HepG2 (cell line): ENCODE data around the gene NOC4L. TPM values are rescaled to one million over a fixed set of nuclear protein-coding genes. Genes with fewer than 3 reads are reported as not detected.

Experiments used
- ARHGAP35 ChIP-seq: sonication (generic); formaldehyde crosslinking; IDR thresholded peaks from 2 replicates; pipeline ENCODE4 v1.9.0; 2022; ENCODE audit warnings: mild to moderate bottlenecking, inconsistent platforms, moderate library complexity, missing genetic modification reagents, borderline replicate concordance
- ASH2L ChIP-seq: fragments of 300-600, 200-600 bp; sonication (generic); IDR thresholded peaks from 2 replicates; pipeline ENCODE4 v1.7.0; 2017; ENCODE audit warnings: low read depth, mild to moderate bottlenecking, moderate library complexity, mixed read lengths, low read length; ENCODE audit not compliant: insufficient read length
- ERF ChIP-seq: IDR thresholded peaks from 2 replicates; pipeline ENCODE4 v1.6.1; 2018; ENCODE audit warnings: missing biosample characterization, missing genetic modification reagents
- FOXA1 ChIP-seq, 2 experiments: fragments of 450-650 bp in 1 of 2; sonication (generic) in 1 of 2; formaldehyde crosslinking in 1 of 2; IDR thresholded peaks; 2 replicates each; pipeline versions ENCODE4 v1.4.0 to v1.6.1; 2016 to 2020; ENCODE audit warnings: missing genetic modification reagents in 1 of 2
- HDAC1 ChIP-seq: sonication (generic); formaldehyde crosslinking; IDR thresholded peaks from 2 replicates; pipeline ENCODE4 v1.5.1; 2020; ENCODE audit warnings: mild to moderate bottlenecking, missing genetic modification reagents
- HNRNPLL ChIP-seq: fragments of 200-400 bp; formaldehyde crosslinking; IDR thresholded peaks from 2 replicates; pipeline ENCODE4 v1.6.1; 2017; ENCODE audit warnings: mild to moderate bottlenecking, low read depth, low read length; ENCODE audit not compliant: poor library complexity, severe bottlenecking
- HOXA5 ChIP-seq: sonication (generic); formaldehyde crosslinking; IDR thresholded peaks from 2 replicates; pipeline ENCODE4 v1.4.0; 2020; ENCODE audit warnings: missing genetic modification reagents
- KDM3A ChIP-seq: IDR thresholded peaks from 2 replicates; pipeline ENCODE4 v1.6.1; 2018; ENCODE audit warnings: low read depth, missing compliant biosample characterization
- KLF16 ChIP-seq, 2 experiments: sonication (generic) in 1 of 2; formaldehyde crosslinking in 1 of 2; IDR thresholded peaks; 2 replicates each; pipeline versions ENCODE4 v1.6.1 to v1.8.0; 2016 to 2023; ENCODE audit warnings: missing genetic modification reagents in 2 of 2, missing compliant biosample characterization in 1 of 2
- MED1 ChIP-seq: sonication (generic); formaldehyde crosslinking; IDR thresholded peaks from 2 replicates; pipeline ENCODE4 v1.4.0; 2020; ENCODE audit warnings: missing genetic modification reagents
- MIER3 ChIP-seq: IDR thresholded peaks from 2 replicates; pipeline ENCODE4 v1.6.1; 2016; ENCODE audit warnings: missing compliant biosample characterization, borderline replicate concordance
- MXI1 ChIP-seq: IDR thresholded peaks from 3 replicates; pipeline ENCODE4 v1.6.1; 2012; ENCODE audit warnings: low read depth, low read length, inconsistent platforms, borderline replicate concordance
- MYC ChIP-seq: sonication (generic); formaldehyde crosslinking; IDR thresholded peaks from 2 replicates; pipeline ENCODE4 v1.9.0; 2021; ENCODE audit warnings: missing genetic modification reagents, borderline replicate concordance
- NR2F1 ChIP-seq, 2 experiments: fragments of 450-650 bp in 1 of 2; formaldehyde crosslinking in 1 of 2; IDR thresholded peaks; 2 replicates each; pipeline versions ENCODE4 v1.5.0 to v1.6.1; 2016 to 2020; ENCODE audit warnings: mild to moderate bottlenecking in 1 of 2, missing compliant biosample characterization in 1 of 2, missing genetic modification reagents in 1 of 2, moderate library complexity in 1 of 2
- SOX5 ChIP-seq: IDR thresholded peaks from 2 replicates; pipeline ENCODE4 v1.6.1; 2016; ENCODE audit warnings: borderline replicate concordance
- SP4 ChIP-seq: sonication (generic); formaldehyde crosslinking; IDR thresholded peaks from 2 replicates; pipeline ENCODE4 v1.8.1; 2023; ENCODE audit warnings: mild to moderate bottlenecking, missing genetic modification reagents
- YEATS4 ChIP-seq: sonication (generic); formaldehyde crosslinking; IDR thresholded peaks from 2 replicates; pipeline ENCODE4 v1.4.0; 2020; ENCODE audit warnings: missing genetic modification reagents, borderline replicate concordance
- ZSCAN20 ChIP-seq: sonication (generic); formaldehyde crosslinking; IDR thresholded peaks from 2 replicates; pipeline ENCODE4 v1.4.0; 2020; ENCODE audit warnings: missing genetic modification reagents, mild to moderate bottlenecking, borderline replicate concordance
- polyA plus RNA-seq, 8 experiments: library from polyadenylated mRNA; depleted of rRNA in 3 of 8; stranded (reverse) in 7 of 8; unstranded in 1 of 8; fragments of >200 nt; fragmentation: Illumina TruSeq in 4 of 8; extraction: Trizol in 4 of 8; gene quantifications; 2 replicates each; pipeline versions ENCODE4 v1.2.1 to v1.2.3, GENCODE V29; 2011 to 2016; ENCODE audit warnings: low read depth in 4 of 8, missing spikeins in 1 of 8, mixed read lengths in 1 of 8; ENCODE audit not compliant: insufficient read depth in 1 of 8
- total RNA-seq, 5 experiments: library from RNA; depleted of rRNA; stranded (reverse); fragments of >200 nt; fragmentation: Illumina TruSeq; extraction: Trizol; gene quantifications; 2 replicates each; pipeline ENCODE4 v1.2.3, GENCODE V29; 2016; ENCODE audit warnings: low read depth in 1 of 5
- TF ChIP-seq, protein P1 (sequence below): sonication (generic); formaldehyde crosslinking; IDR thresholded peaks from 2 replicates; pipeline ENCODE4 v1.4.0; 2020; ENCODE audit warnings: missing genetic modification reagents
- TF ChIP-seq, protein P2 (sequence below): fragments of 450-650 bp; IDR thresholded peaks from 2 replicates; pipeline ENCODE4 v1.6.1; 2016
- TF ChIP-seq, protein P3 (sequence below): sonication (generic); formaldehyde crosslinking; IDR thresholded peaks from 2 replicates; pipeline ENCODE4 v1.8.1; 2023; ENCODE audit warnings: mild to moderate bottlenecking, missing genetic modification reagents, borderline replicate concordance
- TF ChIP-seq, protein P4 (sequence below): sonication (generic); formaldehyde crosslinking; IDR thresholded peaks from 2 replicates; pipeline ENCODE4 v1.4.0; 2020; ENCODE audit warnings: missing genetic modification reagents
- TF ChIP-seq, protein P5 (sequence below): sonication (generic); formaldehyde crosslinking; IDR thresholded peaks from 2 replicates; pipeline ENCODE4 v1.5.1; 2020; ENCODE audit warnings: missing genetic modification reagents, mild to moderate bottlenecking, borderline replicate concordance

NOC4L gene
- total and polyA plus RNA-seq, 2 of the 13 experiments (the other 11 are each of a cell fraction or from before 2014, with no cell fraction given), result 4.3 to 14.6 TPM

DNA sequence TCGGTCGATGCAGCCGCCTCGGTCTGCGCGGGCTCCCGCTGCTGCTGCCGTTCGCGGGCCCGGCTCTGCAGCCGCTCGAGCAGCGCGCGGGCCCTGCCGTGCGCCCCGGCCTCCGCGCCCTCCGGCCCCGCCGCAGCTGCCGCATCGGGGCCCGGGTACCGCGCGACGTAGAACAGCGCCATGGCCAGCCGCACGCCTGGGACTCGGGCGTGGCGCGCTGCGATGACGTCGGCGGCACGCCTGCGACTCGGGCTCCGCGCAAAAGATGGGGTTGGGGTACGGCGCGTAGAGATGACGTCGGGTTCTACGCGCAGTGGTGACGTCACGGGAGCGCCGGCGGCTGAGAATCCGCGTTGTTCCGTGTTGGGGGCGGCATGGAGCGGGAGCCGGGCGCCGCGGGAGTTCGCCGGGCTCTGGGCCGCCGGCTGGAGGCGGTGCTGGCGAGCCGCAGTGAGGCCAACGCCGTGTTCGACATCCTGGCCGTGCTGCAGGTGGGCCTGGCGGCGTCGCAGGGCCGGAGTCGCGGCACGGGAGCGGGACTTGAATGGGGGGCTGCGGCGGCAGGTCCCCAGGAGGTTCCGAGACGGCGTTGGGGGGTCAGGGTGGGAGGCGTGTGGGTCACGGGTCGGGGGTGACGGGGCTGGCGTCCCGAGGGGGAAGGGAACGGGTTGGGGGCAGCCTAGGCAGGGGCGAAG lies at the start of gene NOC4L, which contains the start of gene DDX51 (continued):
- TF ChIP-seq ASH2L (peak; percentile 86), MED1 (CRISPR knock-in tag) (peak; percentile 83), KDM3A (peak; percentile 78; the same call in 1 of the 2 replicates), KLF16 (CRISPR knock-in tag; IDR thresholded peaks at IDR 0.05) (peak in 1 of 2 experiments; percentile 95; a peak in 2 of 4 replicates), ZSCAN20 (CRISPR knock-in tag) (no peak), ERF (CRISPR knock-in tag) (peak; percentile 92), YEATS4 (CRISPR knock-in tag) (peak; percentile 82), SOX5 (CRISPR knock-in tag) (peak; percentile 63), HNRNPLL (peak; percentile 51), SP4 (CRISPR knock-in tag) (peak; percentile 74; the same call in 1 of the 2 replicates), HOXA5 (peak; percentile 74; the same call in 1 of the 2 replicates), FOXA1 (IDR thresholded peaks at IDR 0.05) (no peak), FOXA1 (CRISPR knock-in tag; IDR thresholded peaks at IDR 0.05) (peak; percentile 55; the same call in 1 of the 2 replicates), HDAC1 (peak; percentile 99), MYC (peak; percentile 97), ARHGAP35 (CRISPR knock-in tag) (no peak), NR2F1 (CRISPR knock-in tag; IDR thresholded peaks at IDR 0.05) (0 out of 4 replicates have a peak, but pooled peaks of 1 of the 2 experiments have one; percentile 31), MXI1 (peak; percentile 100), MIER3 (CRISPR knock-in tag) (peak; percentile 88)
- TF ChIP-seq, protein P1, sequence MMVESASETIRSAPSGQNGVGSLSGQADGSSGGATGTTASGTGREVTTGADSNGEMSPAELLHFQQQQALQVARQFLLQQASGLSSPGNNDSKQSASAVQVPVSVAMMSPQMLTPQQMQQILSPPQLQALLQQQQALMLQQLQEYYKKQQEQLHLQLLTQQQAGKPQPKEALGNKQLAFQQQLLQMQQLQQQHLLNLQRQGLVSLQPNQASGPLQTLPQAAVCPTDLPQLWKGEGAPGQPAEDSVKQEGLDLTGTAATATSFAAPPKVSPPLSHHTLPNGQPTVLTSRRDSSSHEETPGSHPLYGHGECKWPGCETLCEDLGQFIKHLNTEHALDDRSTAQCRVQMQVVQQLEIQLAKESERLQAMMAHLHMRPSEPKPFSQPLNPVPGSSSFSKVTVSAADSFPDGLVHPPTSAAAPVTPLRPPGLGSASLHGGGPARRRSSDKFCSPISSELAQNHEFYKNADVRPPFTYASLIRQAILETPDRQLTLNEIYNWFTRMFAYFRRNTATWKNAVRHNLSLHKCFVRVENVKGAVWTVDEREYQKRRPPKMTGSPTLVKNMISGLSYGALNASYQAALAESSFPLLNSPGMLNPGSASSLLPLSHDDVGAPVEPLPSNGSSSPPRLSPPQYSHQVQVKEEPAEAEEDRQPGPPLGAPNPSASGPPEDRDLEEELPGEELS (CRISPR knock-in tag), result peak; percentile 60
- TF ChIP-seq, protein P2, sequence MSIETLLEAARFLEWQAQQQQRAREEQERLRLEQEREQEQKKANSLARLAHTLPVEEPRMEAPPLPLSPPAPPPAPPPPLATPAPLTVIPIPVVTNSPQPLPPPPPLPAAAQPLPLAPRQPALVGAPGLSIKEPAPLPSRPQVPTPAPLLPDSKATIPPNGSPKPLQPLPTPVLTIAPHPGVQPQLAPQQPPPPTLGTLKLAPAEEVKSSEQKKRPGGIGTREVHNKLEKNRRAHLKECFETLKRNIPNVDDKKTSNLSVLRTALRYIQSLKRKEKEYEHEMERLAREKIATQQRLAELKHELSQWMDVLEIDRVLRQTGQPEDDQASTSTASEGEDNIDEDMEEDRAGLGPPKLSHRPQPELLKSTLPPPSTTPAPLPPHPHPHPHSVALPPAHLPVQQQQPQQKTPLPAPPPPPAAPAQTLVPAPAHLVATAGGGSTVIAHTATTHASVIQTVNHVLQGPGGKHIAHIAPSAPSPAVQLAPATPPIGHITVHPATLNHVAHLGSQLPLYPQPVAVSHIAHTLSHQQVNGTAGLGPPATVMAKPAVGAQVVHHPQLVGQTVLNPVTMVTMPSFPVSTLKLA, result peak; percentile 79
- TF ChIP-seq, protein P3, sequence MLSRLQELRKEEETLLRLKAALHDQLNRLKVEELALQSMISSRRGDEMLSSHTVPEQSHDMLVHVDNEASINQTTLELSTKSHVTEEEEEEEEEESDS, result no peak
- TF ChIP-seq, protein P4, sequence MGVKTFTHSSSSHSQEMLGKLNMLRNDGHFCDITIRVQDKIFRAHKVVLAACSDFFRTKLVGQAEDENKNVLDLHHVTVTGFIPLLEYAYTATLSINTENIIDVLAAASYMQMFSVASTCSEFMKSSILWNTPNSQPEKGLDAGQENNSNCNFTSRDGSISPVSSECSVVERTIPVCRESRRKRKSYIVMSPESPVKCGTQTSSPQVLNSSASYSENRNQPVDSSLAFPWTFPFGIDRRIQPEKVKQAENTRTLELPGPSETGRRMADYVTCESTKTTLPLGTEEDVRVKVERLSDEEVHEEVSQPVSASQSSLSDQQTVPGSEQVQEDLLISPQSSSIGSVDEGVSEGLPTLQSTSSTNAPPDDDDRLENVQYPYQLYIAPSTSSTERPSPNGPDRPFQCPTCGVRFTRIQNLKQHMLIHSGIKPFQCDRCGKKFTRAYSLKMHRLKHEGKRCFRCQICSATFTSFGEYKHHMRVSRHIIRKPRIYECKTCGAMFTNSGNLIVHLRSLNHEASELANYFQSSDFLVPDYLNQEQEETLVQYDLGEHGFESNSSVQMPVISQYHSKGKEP (CRISPR knock-in tag), result 0 out of 2 replicates have a peak, but pooled peaks have one; percentile 66
- TF ChIP-seq, protein P5, sequence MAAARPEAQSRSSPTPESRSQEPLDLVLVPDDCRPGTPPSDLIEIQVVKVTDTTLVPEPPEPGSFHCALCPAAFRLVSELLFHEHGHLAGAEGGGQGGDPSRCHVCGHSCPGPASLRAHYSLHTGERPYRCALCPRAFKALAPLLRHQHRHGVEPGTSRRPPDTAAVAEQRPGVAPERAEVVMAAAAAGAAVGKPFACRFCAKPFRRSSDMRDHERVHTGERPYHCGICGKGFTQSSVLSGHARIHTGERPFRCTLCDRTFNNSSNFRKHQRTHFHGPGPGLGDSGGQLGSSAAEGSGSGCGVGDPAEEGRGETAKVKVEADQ (CRISPR knock-in tag), result peak; percentile 69; the same call in 1 of the 2 replicates
